GM12878 (cell line): ENCODE data around the gene COL20A1. TPM values are rescaled to one million over a fixed set of nuclear protein-coding genes. Genes with fewer than 3 reads are reported as not detected.
A peak's percentile ranks its signal among the peaks of the same experiment; 100 is the strongest.

Experiments
- ATAC-seq: fragments of 200-7000 bp; cut with Tn5 transposase; 3 replicates; pipeline ENCODE4 v1.9.1; 2020; ENCODE audit warnings: mild to moderate bottlenecking, moderate library complexity
- BruUV-seq: library from RNA; stranded (reverse); fragments of 400-500 nt; replicated peaks from 2 replicates; lab custom pipeline; 2021; lab: Mats Ljungman, UMichigan
- CTCF ChIA-PET: fragments of 300-600 bp; sonication (Branson Sonifier 250); formaldehyde crosslinking; extraction: SDS; loops from one replicate; lab custom pipeline; 2021; ENCODE audit warnings: inconsistent platforms; lab: Yijun Ruan, JAX
- POLR2A ChIA-PET: fragments of 350-600 bp; formaldehyde crosslinking; extraction: SDS; loops from one replicate; lab custom pipeline; 2021; ENCODE audit warnings: inconsistent platforms; lab: Charles Lee
- RAD21 ChIA-PET: fragments of 300-600 bp; sonication (Branson Sonifier 250); formaldehyde crosslinking; loops from one replicate; lab custom pipeline; 2023; ENCODE audit warnings: antibody characterized with exemption; ENCODE audit not compliant: unreplicated experiment; lab: Charles Lee
- SMC1A ChIA-PET: fragments of 300-600 bp; sonication (Branson Sonifier 250); formaldehyde crosslinking; loops from one replicate; lab custom pipeline; 2023; ENCODE audit not compliant: unreplicated experiment, uncharacterized antibody; lab: Charles Lee
- DNase-seq: peaks from one replicate; pipeline ENCODE4 v3.0.0-alpha.2; 2011; ENCODE audit warnings: low read depth, low spot score
- FAIRE-seq: peaks from 3 replicates; lab custom pipeline; 2011; peaks lifted over from hg19 to GRCh38; lab: Jason Lieb, UNC
- H2AFZ ChIP-seq: 2 replicates; pipeline ENCODE4 v1.6.0; 2011; ENCODE audit warnings: low read depth, low read length, control low read depth; ENCODE audit not compliant: control insufficient read depth
- H3K27ac ChIP-seq: 2 replicates; pipeline ENCODE4 v1.5.1; 2011; ENCODE audit warnings: control low read depth; ENCODE audit not compliant: control insufficient read depth, insufficient read depth
- H3K27me3 ChIP-seq, 2 experiments: replicated peaks in 1 of 2; 2 replicates each; pipeline versions ENCODE4 v1.6.0 to v1.6.1; 2011; ENCODE audit warnings: low read length in 1 of 2; ENCODE audit not compliant: control insufficient read depth in 2 of 2, insufficient read depth in 2 of 2
- H3K36me3 ChIP-seq, 2 experiments: 2 replicates each; pipeline ENCODE4 v1.5.1; 2011; ENCODE audit warnings: low read length in 1 of 2; ENCODE audit not compliant: control insufficient read depth in 2 of 2, insufficient read depth in 2 of 2
- H3K4me1 ChIP-seq: 2 replicates; pipeline ENCODE4 v1.6.1; 2011; ENCODE audit warnings: mild to moderate bottlenecking, low read length, moderate library complexity, mixed read lengths; ENCODE audit not compliant: control insufficient read depth, insufficient read depth
- H3K4me2 ChIP-seq: 2 replicates; pipeline ENCODE4 v1.6.0; 2011; ENCODE audit warnings: control low read depth; ENCODE audit not compliant: control insufficient read depth, insufficient read depth
- H3K4me3 ChIP-seq: fragments of 200-600 bp; sonication (generic); 2 replicates; pipeline ENCODE4 v1.5.1; 2016
- H3K79me2 ChIP-seq: 2 replicates; pipeline ENCODE4 v1.6.0; 2011; ENCODE audit warnings: low read length; ENCODE audit not compliant: control insufficient read depth, insufficient read depth
- H3K9ac ChIP-seq: 2 replicates; pipeline ENCODE4 v1.8.0; 2011; ENCODE audit warnings: low read length, control low read depth, mixed read lengths; ENCODE audit not compliant: control insufficient read depth, insufficient read depth
- H3K9me3 ChIP-seq: replicated peaks from 3 replicates; pipeline ENCODE4 v1.5.1; 2011; ENCODE audit warnings: mild to moderate bottlenecking, low read length; ENCODE audit not compliant: control insufficient read depth, insufficient read depth
- H4K20me1 ChIP-seq: 2 replicates; pipeline ENCODE4 v1.6.0; 2011; ENCODE audit not compliant: control insufficient read depth, insufficient read depth
- CUX1 ChIP-seq: IDR thresholded peaks from 2 replicates; pipeline ENCODE4 v1.6.1; 2012; ENCODE audit warnings: improper control_type of control experiment, low read depth, low read length; ENCODE audit not compliant: insufficient replicate concordance
- POLR2AphosphoS5 ChIP-seq: IDR thresholded peaks from 2 replicates; pipeline ENCODE4 v1.6.1; 2011; ENCODE audit warnings: mild to moderate bottlenecking, low read length, inconsistent platforms
- RUNX3 ChIP-seq: IDR thresholded peaks from 2 replicates; pipeline ENCODE4 v1.6.1; 2012; ENCODE audit warnings: low read length, inconsistent platforms
- WGBS: methylation state at CpG from one replicate; pipeline ENCODE4 v1.1.6; 2016; ENCODE audit warnings: low lambda C conversion rate; ENCODE audit not compliant: insufficient replicate concordance, insufficient coverage; ENCODE audit errors: missing lambda C conversion rate; 5-methylcytosine and 5-hydroxymethylcytosine counted together
- in situ Hi-C: fragments of 300-500 bp; cut with MboI; formaldehyde crosslinking; loops from 9 replicates; pipeline ENCODE4 v1.14.3; 2018; ENCODE audit warnings: mixed read lengths
- intact Hi-C: fragments of 100-400 bp; cut with micrococcal nuclease; formaldehyde crosslinking; loops from one replicate; pipeline ENCODE4 v1.14.2; 2022; ENCODE audit not compliant: unreplicated experiment
- polyA plus RNA-seq, 11 experiments: library from polyadenylated mRNA; depleted of rRNA in 4 of 11; unstranded in 6 of 11; stranded (reverse) in 5 of 11; fragments of >200 nt; fragmentation: Nextera tagmentation in 4 of 11; fragmentation: Illumina TruSeq in 1 of 11; extraction: Ambion mirVana in 4 of 11; extraction: Trizol in 1 of 11; gene quantifications; 1 replicate in 1 of 11; 2 replicates in 10 of 11; pipeline versions ENCODE4 v1.2.1 to v1.2.3, GENCODE V29; 2011 to 2016; ENCODE audit warnings: inconsistent platforms in 2 of 11, missing spikeins in 2 of 11, low read depth in 1 of 11
- total RNA-seq, 4 experiments: library from RNA; depleted of rRNA in 3 of 4; stranded (reverse); fragments of >200 nt in 3 of 4; fragmentation: Illumina TruSeq in 1 of 4; extraction: Trizol in 1 of 4; gene quantifications; 2 replicates each; pipeline versions ENCODE4 v1.2.1 to v1.2.3, GENCODE V29; 2013 to 2021

COL20A1 gene
- total and polyA plus RNA-seq, 10 of the 15 experiments (the other 5 are each of a cell fraction or from before 2014, with no cell fraction given) = not detected

GRCh38 chr20:63281742-63282665, 11.0 kb upstream of the COL20A1 start:
- no peak overlapping the region for H3K27ac ChIP-seq
- no peak for DNase-seq
- in situ Hi-C loops (no loop called here), intact Hi-C loops (no loop called here)
- no peaks in the 10 kb centered on the region for H4K20me1 ChIP-seq
- no peaks in the 10 kb centered on the region for H3K79me2 ChIP-seq
- RAD21 ChIA-PET = no interaction called here
- POLR2A ChIA-PET = no interaction called here
- no peak overlapping the region for H3K4me2 ChIP-seq
- H3K4me3 ChIP-seq = no peak overlapping the region
- CTCF ChIA-PET = no interaction called here
- 0 out of 2 replicates have a peak, but pooled peaks have one; percentile 15 for TF ChIP-seq POLR2AphosphoS5
- no peak for TF ChIP-seq RUNX3
- TF ChIP-seq, all 136 proteins: peak for 1
- H3K36me3 ChIP-seq = peaks cover 10 to 16% of the 10 kb centered on the region in 2 experiments
- 83% methylated on average over 38 of the region's 38 CpGs for WGBS
- no peaks in the 10 kb centered on the region for H3K4me1 ChIP-seq
- ATAC-seq = no peak; the same call in 2 of the 3 replicates
- SMC1A ChIA-PET = no interaction called here
- no peak for FAIRE-seq
- H3K9ac ChIP-seq = no peak overlapping the region
- no peaks in the 10 kb centered on the region for H3K9me3 ChIP-seq
- BruUV-seq = no TSS peak
- no peaks in the 10 kb centered on the region for H3K27me3 ChIP-seq
- no peak overlapping the region for H2AFZ ChIP-seq

GRCh38 chr20:63282946-63283345, 10.0 kb upstream of the COL20A1 start:
- RAD21 ChIA-PET = no interaction called here
- intact Hi-C loops (no loop called here), in situ Hi-C loops (no loop called here)
- no peaks in the 10 kb centered on the region for H3K4me1 ChIP-seq
- H3K9ac ChIP-seq = no peak overlapping the region
- no peaks in the 10 kb centered on the region for H3K79me2 ChIP-seq
- ATAC-seq (no peak), FAIRE-seq (no peak), DNase-seq (no peak)
- H3K36me3 ChIP-seq = peaks cover 12 to 16% of the 10 kb centered on the region in 2 experiments
- CTCF ChIA-PET = no interaction called here
- POLR2A ChIA-PET = no interaction called here
- SMC1A ChIA-PET = no interaction called here
- H3K27ac ChIP-seq = no peak overlapping the region
- no peaks in the 10 kb centered on the region for H3K9me3 ChIP-seq
- no peak overlapping the region for H3K4me3 ChIP-seq
- H3K4me2 ChIP-seq = no peak overlapping the region
- TF ChIP-seq CUX1 (no peak), POLR2AphosphoS5 (0 out of 2 replicates have a peak, but pooled peaks have one; percentile 11)
- H2AFZ ChIP-seq = no peak overlapping the region
- WGBS = 82% methylated on average over 17 of the region's 17 CpGs
- H4K20me1 ChIP-seq = no peaks in the 10 kb centered on the region
- H3K27me3 ChIP-seq = no peaks in the 10 kb centered on the region
- BruUV-seq = no TSS peak
